Mucosa of stomach (tissue), 1 donor: ENCODE measurements around the gene RNF224.

Source experiments
- H3K27me3 ChIP-seq: one replicate; pipeline ENCODE4 v1.7.0; 2013; ENCODE audit warnings: mild to moderate bottlenecking, low read length; ENCODE audit not compliant: control insufficient read depth, insufficient read depth
- H3K36me3 ChIP-seq: one replicate; pipeline ENCODE4 v1.7.0; 2013; ENCODE audit warnings: low read length; ENCODE audit not compliant: control insufficient read depth, insufficient read depth
- H3K4me1 ChIP-seq: one replicate; pipeline ENCODE4 v1.7.0; 2013; ENCODE audit warnings: mild to moderate bottlenecking, low read length; ENCODE audit not compliant: control insufficient read depth, insufficient read depth
- H3K4me3 ChIP-seq: one replicate; pipeline ENCODE4 v1.7.0; 2013; ENCODE audit warnings: low read length
- H3K9ac ChIP-seq: one replicate; pipeline ENCODE4 v1.7.0; 2013; ENCODE audit warnings: mild to moderate bottlenecking, low read length, moderate library complexity
- H3K9me3 ChIP-seq: one replicate; pipeline ENCODE4 v1.7.0; 2013; ENCODE audit warnings: mild to moderate bottlenecking, low read length, moderate library complexity; ENCODE audit not compliant: control insufficient read depth
- donor health status: Pancreatic carcinoma.

RNF224 gene

GRCh38 chr9:137227054-137227852 lies at the start of gene RNF224:
TSS of gene RNF224 (plus strand) at chr9:137227502. CDS start at chr9:137228336, 834 bp downstream.
- Histone ChIP-seq H3K9me3 (no peaks in the 10 kb centered on the region), H3K9ac (peak within 1 kb of the TSS; percentile 41), H3K4me1 (peaks cover 57% of the 10 kb centered on the region), H3K36me3 (no peaks in the 10 kb centered on the region), H3K4me3 (no peak within 1 kb of the TSS), H3K27me3 (peaks cover 24% of the 10 kb centered on the region)

GRCh38 chr9:137178201-137178938 lies 48.9 kb upstream of the RNF224 start:
- H3K36me3 ChIP-seq: peaks cover 9% of the 10 kb centered on the region
- peaks cover 18% of the 10 kb centered on the region for H3K27me3 ChIP-seq
- no peak overlapping the region for H3K9ac ChIP-seq
- no peaks in the 10 kb centered on the region for H3K9me3 ChIP-seq
- H3K4me1 ChIP-seq: peaks cover 17% of the 10 kb centered on the region
- no peak overlapping the region for H3K4me3 ChIP-seq

- Histone ChIP-seq H3K27me3 (peaks cover 11% of the 10 kb centered on the region), H3K9me3 (no peaks in the 10 kb centered on the region), H3K4me3 (no peak overlapping the region), H3K36me3 (peaks cover 11% of the 10 kb centered on the region), H3K4me1 (peaks cover 12% of the 10 kb centered on the region), H3K9ac (no peak overlapping the region)
These were observed 48.2 kb upstream of the RNF224 start for GRCh38 chr9:137178939-137179630.

- Histone ChIP-seq H3K4me1 (peaks cover 12% of the 10 kb centered on the region), H3K9ac (no peak overlapping the region), H3K9me3 (no peaks in the 10 kb centered on the region), H3K4me3 (no peak overlapping the region), H3K27me3 (peaks cover 6% of the 10 kb centered on the region), H3K36me3 (peaks cover 11% of the 10 kb centered on the region)
These were observed 47.5 kb upstream of the RNF224 start for GRCh38 chr9:137179761-137180160.

- Histone ChIP-seq H3K4me1 (peaks cover 7% of the 10 kb centered on the region), H3K9ac (no peak overlapping the region), H3K4me3 (no peak overlapping the region), H3K36me3 (peaks cover 11% of the 10 kb centered on the region), H3K9me3 (no peaks in the 10 kb centered on the region), H3K27me3 (no peaks in the 10 kb centered on the region)
These were observed 46.8 kb upstream of the RNF224 start for GRCh38 chr9:137180491-137180890.

GRCh38 chr9:137181680-137182079 lies 45.6 kb upstream of the RNF224 start:
- peaks cover 9% of the 10 kb centered on the region for H3K4me1 ChIP-seq
- no peak overlapping the region for H3K4me3 ChIP-seq
- H3K27me3 ChIP-seq: no peaks in the 10 kb centered on the region
- H3K9me3 ChIP-seq: no peaks in the 10 kb centered on the region
- H3K36me3 ChIP-seq: peaks cover 11% of the 10 kb centered on the region
- H3K9ac ChIP-seq: no peak overlapping the region

- Histone ChIP-seq H3K9me3 (no peaks in the 10 kb centered on the region), H3K27me3 (no peaks in the 10 kb centered on the region), H3K4me3 (no peak overlapping the region), H3K36me3 (peaks cover 11% of the 10 kb centered on the region), H3K9ac (no peak overlapping the region), H3K4me1 (peaks cover 14% of the 10 kb centered on the region)
These were observed 44.5 kb upstream of the RNF224 start for GRCh38 chr9:137182836-137183235.

GRCh38 chr9:137183980-137184595 lies 43.2 kb upstream of the RNF224 start:
- Histone ChIP-seq H3K9ac (no peak overlapping the region), H3K27me3 (no peaks in the 10 kb centered on the region), H3K36me3 (peaks cover 11% of the 10 kb centered on the region), H3K4me1 (peaks cover 16% of the 10 kb centered on the region), H3K9me3 (no peaks in the 10 kb centered on the region), H3K4me3 (no peak overlapping the region)

GRCh38 chr9:137184881-137185660 lies 42.2 kb upstream of the RNF224 start:
- Histone ChIP-seq H3K36me3 (peaks cover 11% of the 10 kb centered on the region), H3K27me3 (no peaks in the 10 kb centered on the region), H3K9me3 (no peaks in the 10 kb centered on the region), H3K9ac (no peak overlapping the region), H3K4me3 (no peak overlapping the region), H3K4me1 (peaks cover 25% of the 10 kb centered on the region)

- Histone ChIP-seq H3K9ac (no peak overlapping the region), H3K4me1 (peaks cover 32% of the 10 kb centered on the region), H3K36me3 (peaks cover 11% of the 10 kb centered on the region), H3K4me3 (no peak overlapping the region), H3K9me3 (no peaks in the 10 kb centered on the region), H3K27me3 (no peaks in the 10 kb centered on the region)
These were observed 41.4 kb upstream of the RNF224 start for GRCh38 chr9:137185921-137186320.

GRCh38 chr9:137186385-137186784 lies 40.9 kb upstream of the RNF224 start:
- Histone ChIP-seq H3K9ac (no peak overlapping the region), H3K36me3 (peaks cover 11% of the 10 kb centered on the region), H3K27me3 (no peaks in the 10 kb centered on the region), H3K4me1 (peaks cover 32% of the 10 kb centered on the region), H3K4me3 (no peak overlapping the region), H3K9me3 (no peaks in the 10 kb centered on the region)
